ENCODE measurements around the gene NEB. TPM values are rescaled to one million over a fixed set of nuclear protein-coding genes. Genes with fewer than 3 reads are reported as not detected.
"Not testable (repeated sequence)": the region's sequence is repeated elsewhere in the genome, so short reads cannot be mapped to it uniquely, and the experiment has no call there.

Gene NEB
- total RNA-seq, 1 donor from 2014 or later = 0.83 TPM

GRCh38 chr2:151611351-151611750 lies 122.9 kb downstream of the NEB start:
- intact Hi-C loops (cut with DNase I) = no loop called here
- DNase-seq = no peak
- Histone ChIP-seq H3K36me3 (no peaks in the 10 kb centered on the region), H3K27me3 (ENCODE audit: low read depth) (no peaks in the 10 kb centered on the region), H3K4me1 (no peaks in the 10 kb centered on the region), H3K4me3 (no peak overlapping the region), H3K9me3 (no peaks in the 10 kb centered on the region), H3K27ac (no peak overlapping the region)
- no peak for ATAC-seq
- TF ChIP-seq CTCF (IDR thresholded peaks at IDR 0.05) = no peak

GRCh38 chr2:151610310-151610709 lies 124.0 kb downstream of the NEB start:
- Histone ChIP-seq H3K9me3 (no peaks in the 10 kb centered on the region), H3K27ac (no peak overlapping the region), H3K36me3 (no peaks in the 10 kb centered on the region), H3K27me3 (ENCODE audit: low read depth) (no peaks in the 10 kb centered on the region), H3K4me1 (no peaks in the 10 kb centered on the region), H3K4me3 (no peak overlapping the region)
- TF ChIP-seq CTCF (IDR thresholded peaks at IDR 0.05) = no peak
- intact Hi-C loops (cut with DNase I) = no loop called here
- DNase-seq (no peak), ATAC-seq (no peak)

- no peak for ATAC-seq
- Histone ChIP-seq H3K27ac (no peak overlapping the region), H3K9me3 (no peaks in the 10 kb centered on the region), H3K36me3 (no peaks in the 10 kb centered on the region), H3K4me3 (no peak overlapping the region), H3K4me1 (no peaks in the 10 kb centered on the region), H3K27me3 (ENCODE audit: low read depth) (no peaks in the 10 kb centered on the region)
- intact Hi-C loops (cut with DNase I) = no loop called here
- no peak for DNase-seq
- TF ChIP-seq CTCF (IDR thresholded peaks at IDR 0.05) = no peak
These were observed 124.6 kb downstream of the NEB start for GRCh38 chr2:151609705-151610104.

- H3K27ac ChIP-seq; DNase-seq; H3K9me3 ChIP-seq; H3K36me3 ChIP-seq; intact Hi-C loops (cut with DNase I); H3K4me3 ChIP-seq; ATAC-seq; H3K4me1 ChIP-seq; H3K27me3 ChIP-seq (ENCODE audit: low read depth): not testable (repeated sequence)
These were observed 126.5 kb downstream of the NEB start for GRCh38 chr2:151607459-151608424.

GRCh38 chr2:151603530-151603929 lies 130.7 kb downstream of the NEB start:
- H3K4me3 ChIP-seq; H3K4me1 ChIP-seq; H3K27ac ChIP-seq; ATAC-seq; H3K9me3 ChIP-seq; H3K27me3 ChIP-seq (ENCODE audit: low read depth); H3K36me3 ChIP-seq; DNase-seq; intact Hi-C loops (cut with DNase I): not testable (repeated sequence)

- H3K4me1 ChIP-seq; H3K4me3 ChIP-seq; H3K27ac ChIP-seq; intact Hi-C loops (cut with DNase I); ATAC-seq; H3K9me3 ChIP-seq; DNase-seq; H3K27me3 ChIP-seq (ENCODE audit: low read depth); H3K36me3 ChIP-seq: not testable (repeated sequence)
These were observed 131.9 kb downstream of the NEB start for GRCh38 chr2:151602402-151602801.

- H3K36me3 ChIP-seq; H3K9me3 ChIP-seq; H3K4me3 ChIP-seq; DNase-seq; H3K4me1 ChIP-seq; H3K27ac ChIP-seq; intact Hi-C loops (cut with DNase I); H3K27me3 ChIP-seq (ENCODE audit: low read depth): not testable (repeated sequence)
- ATAC-seq = peak in 1 of 2 donors; percentile 59
These were observed 132.5 kb downstream of the NEB start for GRCh38 chr2:151601803-151602202.

GRCh38 chr2:151596903-151597608 lies 137.2 kb downstream of the NEB start:
- ATAC-seq; H3K27ac ChIP-seq; H3K27me3 ChIP-seq (ENCODE audit: low read depth); DNase-seq; H3K4me1 ChIP-seq; intact Hi-C loops (cut with DNase I); H3K36me3 ChIP-seq; H3K4me3 ChIP-seq; H3K9me3 ChIP-seq: not testable (repeated sequence)

- H3K9me3 ChIP-seq; H3K36me3 ChIP-seq; DNase-seq; H3K27ac ChIP-seq; H3K27me3 ChIP-seq (ENCODE audit: low read depth); H3K4me3 ChIP-seq; intact Hi-C loops (cut with DNase I); H3K4me1 ChIP-seq: not testable (repeated sequence)
- peak in 1 of 2 donors; percentile 19 for ATAC-seq
These were observed 142.4 kb downstream of the NEB start for GRCh38 chr2:151591908-151592255.

All from lower lobe of right lung (tissue), 2 donors.